Measurements from ENCODE around the gene TBC1D4. TPM values are rescaled to one million over a fixed set of nuclear protein-coding genes. Genes with fewer than 3 reads are reported as not detected.

TBC1D4 gene
- total RNA-seq, 1 experiment from 2014 or later: 15.4 TPM

DNA sequence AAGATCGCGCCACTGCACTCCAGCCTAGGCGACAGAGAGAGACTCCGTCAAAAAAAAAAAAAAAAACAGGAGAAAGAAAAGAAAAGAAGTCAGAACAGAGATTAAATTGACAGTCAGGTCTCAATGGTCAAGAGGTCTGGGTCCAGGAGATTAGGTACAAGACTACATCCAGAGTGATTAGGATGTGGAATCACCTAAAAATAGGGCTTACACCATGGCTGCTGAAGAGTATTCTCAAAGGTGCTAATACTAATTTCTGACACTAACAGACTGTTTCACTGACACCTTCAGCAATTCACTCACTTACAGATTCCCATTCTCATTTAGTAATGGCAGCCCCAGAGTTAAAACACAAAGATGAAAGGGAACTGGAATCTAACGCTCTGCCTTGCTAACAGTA, 91.7 kb downstream of the TBC1D4 start:
- no peak overlapping the region for H3K4me3 Mint-ChIP-seq (ENCODE audit: low read depth, unreplicated experiment)
- BruUV-seq (replicated peaks): no TSS peak
- DNase-seq: no peak
- CTCF ChIA-PET: interaction anchor here (0.7 kb wide), 1 partner anchor 122 kb away, joined by 9 read pairs; no protein-coding TSS in a partner anchor
- no peaks in the 10 kb centered on the region for H3K9me3 Mint-ChIP-seq (ENCODE audit: low read depth, unreplicated experiment)
- H3K27ac Mint-ChIP-seq (ENCODE audit: unreplicated experiment): no peak overlapping the region
- H3K36me3 Mint-ChIP-seq (ENCODE audit: insufficient read depth, unreplicated experiment): no peaks in the 10 kb centered on the region
- intact Hi-C loops (cut with micrococcal nuclease; ENCODE audit: unreplicated experiment): no loop called here
- H3K4me1 Mint-ChIP-seq (ENCODE audit: low read depth, unreplicated experiment): no peaks in the 10 kb centered on the region
- no peaks in the 10 kb centered on the region for H3K27me3 Mint-ChIP-seq (ENCODE audit: unreplicated experiment)
- TF ChIP-seq, protein P1, sequence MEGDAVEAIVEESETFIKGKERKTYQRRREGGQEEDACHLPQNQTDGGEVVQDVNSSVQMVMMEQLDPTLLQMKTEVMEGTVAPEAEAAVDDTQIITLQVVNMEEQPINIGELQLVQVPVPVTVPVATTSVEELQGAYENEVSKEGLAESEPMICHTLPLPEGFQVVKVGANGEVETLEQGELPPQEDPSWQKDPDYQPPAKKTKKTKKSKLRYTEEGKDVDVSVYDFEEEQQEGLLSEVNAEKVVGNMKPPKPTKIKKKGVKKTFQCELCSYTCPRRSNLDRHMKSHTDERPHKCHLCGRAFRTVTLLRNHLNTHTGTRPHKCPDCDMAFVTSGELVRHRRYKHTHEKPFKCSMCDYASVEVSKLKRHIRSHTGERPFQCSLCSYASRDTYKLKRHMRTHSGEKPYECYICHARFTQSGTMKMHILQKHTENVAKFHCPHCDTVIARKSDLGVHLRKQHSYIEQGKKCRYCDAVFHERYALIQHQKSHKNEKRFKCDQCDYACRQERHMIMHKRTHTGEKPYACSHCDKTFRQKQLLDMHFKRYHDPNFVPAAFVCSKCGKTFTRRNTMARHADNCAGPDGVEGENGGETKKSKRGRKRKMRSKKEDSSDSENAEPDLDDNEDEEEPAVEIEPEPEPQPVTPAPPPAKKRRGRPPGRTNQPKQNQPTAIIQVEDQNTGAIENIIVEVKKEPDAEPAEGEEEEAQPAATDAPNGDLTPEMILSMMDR (IDR thresholded peaks at IDR 0.05; ENCODE audit: unreplicated experiment): no peak

DNA sequence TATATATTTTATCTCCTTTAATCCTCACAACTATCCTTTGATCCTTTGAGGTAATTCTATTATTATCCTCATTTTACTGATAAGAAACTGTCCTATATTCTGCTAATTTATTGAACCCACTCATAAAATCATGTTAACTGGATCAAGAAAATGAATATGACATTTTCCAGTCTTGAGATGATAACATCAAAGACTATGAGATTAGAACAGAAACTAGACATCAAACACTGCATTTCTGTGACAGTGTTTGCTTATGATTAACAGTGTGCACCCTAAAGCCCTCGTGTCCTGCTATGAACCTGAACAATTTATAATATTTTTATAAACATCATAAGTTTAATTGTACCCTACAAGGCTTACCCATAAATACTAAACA, 96.3 kb downstream of the TBC1D4 start:
- no peaks in the 10 kb centered on the region for H3K4me1 Mint-ChIP-seq (ENCODE audit: low read depth, unreplicated experiment)
- H3K27ac Mint-ChIP-seq (ENCODE audit: unreplicated experiment): no peak overlapping the region
- TF ChIP-seq, protein P1 (IDR thresholded peaks at IDR 0.05; ENCODE audit: unreplicated experiment): no peak
- CTCF ChIA-PET: interaction anchor here (0.6 kb wide), 1 partner anchor 29 kb away, joined by 3 read pairs; no protein-coding TSS in a partner anchor
- intact Hi-C loops (cut with micrococcal nuclease; ENCODE audit: unreplicated experiment): no loop called here
- DNase-seq: no peak
- no peaks in the 10 kb centered on the region for H3K27me3 Mint-ChIP-seq (ENCODE audit: unreplicated experiment)
- H3K9me3 Mint-ChIP-seq (ENCODE audit: low read depth, unreplicated experiment): no peaks in the 10 kb centered on the region
- no TSS peak for BruUV-seq (replicated peaks)
- no peak overlapping the region for H3K4me3 Mint-ChIP-seq (ENCODE audit: low read depth, unreplicated experiment)
- no peaks in the 10 kb centered on the region for H3K36me3 Mint-ChIP-seq (ENCODE audit: insufficient read depth, unreplicated experiment)

DNA sequence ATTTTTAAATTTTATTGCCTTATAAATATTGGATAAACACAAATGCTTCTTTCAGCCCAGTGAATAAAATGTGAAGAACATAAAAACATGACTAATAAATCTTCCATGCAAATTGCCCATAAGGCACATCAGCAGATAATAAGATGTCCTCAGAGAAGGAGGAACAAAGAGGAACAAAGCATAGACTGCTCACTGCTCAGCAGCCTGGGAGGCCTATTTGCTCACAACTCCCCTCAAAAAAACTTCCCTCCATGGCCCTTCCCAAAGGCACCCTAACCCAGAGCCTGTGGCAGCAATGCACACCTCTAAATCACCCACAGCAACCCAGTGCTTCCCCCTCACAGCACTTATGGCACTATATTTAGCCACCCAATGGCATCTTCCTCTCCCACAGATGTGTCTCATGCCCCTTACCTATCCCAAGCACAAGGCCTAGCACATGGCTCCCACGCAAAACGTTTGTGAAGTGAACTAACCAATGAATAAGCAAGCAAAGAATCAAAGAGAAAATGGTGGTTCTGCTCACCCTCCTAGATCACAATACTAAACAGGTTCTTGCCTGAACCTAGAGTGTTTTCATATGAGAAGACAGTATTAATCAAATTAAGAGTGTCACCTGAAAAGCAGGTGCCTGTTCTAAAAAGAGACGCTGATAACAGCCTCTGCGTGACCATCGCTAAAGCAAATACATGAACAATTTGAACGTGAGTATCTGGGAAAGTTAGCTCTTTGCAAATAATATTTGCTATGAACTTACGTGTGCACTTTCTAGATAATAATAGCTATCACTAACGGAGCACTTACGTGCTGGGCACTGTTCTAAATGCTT, 96.9 kb downstream of the TBC1D4 start:
- no peaks in the 10 kb centered on the region for H3K27me3 Mint-ChIP-seq (ENCODE audit: unreplicated experiment)
- no peak overlapping the region for H3K27ac Mint-ChIP-seq (ENCODE audit: unreplicated experiment)
- CTCF ChIA-PET: interaction anchor here (0.6 kb wide), 1 partner anchor 30 kb away, joined by 3 read pairs; no protein-coding TSS in a partner anchor
- no peak overlapping the region for H3K4me3 Mint-ChIP-seq (ENCODE audit: low read depth, unreplicated experiment)
- H3K36me3 Mint-ChIP-seq (ENCODE audit: insufficient read depth, unreplicated experiment): no peaks in the 10 kb centered on the region
- TF ChIP-seq, protein P1 (IDR thresholded peaks at IDR 0.05; ENCODE audit: unreplicated experiment): no peak
- BruUV-seq (replicated peaks): no TSS peak
- intact Hi-C loops (cut with micrococcal nuclease; ENCODE audit: unreplicated experiment): no loop called here
- DNase-seq: no peak
- H3K9me3 Mint-ChIP-seq (ENCODE audit: low read depth, unreplicated experiment): no peaks in the 10 kb centered on the region
- H3K4me1 Mint-ChIP-seq (ENCODE audit: low read depth, unreplicated experiment): no peaks in the 10 kb centered on the region

DNA sequence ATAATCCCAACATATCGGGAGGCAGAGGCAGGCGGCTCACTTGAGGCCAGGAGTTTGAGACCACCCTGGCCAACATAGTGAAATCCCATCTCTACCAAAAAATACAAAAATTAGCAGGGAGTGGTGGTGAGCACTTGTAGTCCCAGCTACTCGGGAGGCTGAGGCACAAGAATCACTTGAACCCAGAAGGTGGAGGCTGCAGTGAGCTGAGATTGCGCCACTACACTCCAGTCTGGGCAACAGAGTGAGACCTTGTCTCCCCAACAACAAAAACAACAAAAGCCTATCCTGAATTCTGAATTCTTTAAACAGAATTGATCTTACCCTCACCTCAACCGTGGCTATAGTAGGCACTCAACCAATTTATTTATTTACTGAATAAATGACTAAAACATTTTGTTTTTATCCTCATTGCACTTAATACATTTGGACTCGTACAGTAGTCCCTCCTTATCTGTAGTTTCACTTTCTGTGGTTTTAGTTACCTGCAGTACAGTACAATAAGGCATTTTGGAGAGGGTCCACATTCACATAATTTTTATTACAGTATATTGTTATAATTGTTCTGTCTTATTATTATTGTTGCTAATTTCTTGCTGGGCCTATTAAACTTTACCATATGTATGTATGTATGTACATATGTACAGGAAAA, 98.8 kb downstream of the TBC1D4 start:
- TF ChIP-seq, protein P1 (IDR thresholded peaks at IDR 0.05; ENCODE audit: unreplicated experiment): no peak
- DNase-seq: no peak
- intact Hi-C loops (cut with micrococcal nuclease; ENCODE audit: unreplicated experiment): no loop called here
- no TSS peak for BruUV-seq (replicated peaks)
- Mint-ChIP-seq H3K4me3 (ENCODE audit: low read depth, unreplicated experiment) (no peak overlapping the region), H3K27ac (ENCODE audit: unreplicated experiment) (no peak overlapping the region), H3K36me3 (ENCODE audit: insufficient read depth, unreplicated experiment) (no peaks in the 10 kb centered on the region), H3K27me3 (ENCODE audit: unreplicated experiment) (no peaks in the 10 kb centered on the region), H3K4me1 (ENCODE audit: low read depth, unreplicated experiment) (no peaks in the 10 kb centered on the region), H3K9me3 (ENCODE audit: low read depth, unreplicated experiment) (no peaks in the 10 kb centered on the region)
- CTCF ChIA-PET: no interaction called here
